ENCODE data around the gene MTREX.

DNA sequence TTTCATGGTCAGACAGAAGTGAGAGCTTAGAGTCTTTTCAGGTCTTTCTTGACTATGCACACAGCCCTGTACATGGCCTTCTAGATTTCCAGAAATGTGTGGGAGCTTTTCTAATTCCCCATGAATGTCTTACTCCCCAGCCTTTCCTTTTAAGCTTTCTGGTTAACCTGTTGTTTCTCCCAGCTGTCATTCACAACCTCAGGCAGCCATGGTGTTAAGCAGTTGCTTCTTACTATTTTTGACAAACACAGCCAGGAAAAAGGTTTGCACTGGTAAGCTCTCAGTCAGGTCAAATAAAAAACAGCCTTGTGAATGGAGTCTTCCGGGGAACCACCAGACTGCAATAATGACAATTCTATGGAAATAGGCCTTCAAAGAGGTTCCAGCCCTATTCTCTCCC lies 84.9 kb downstream of the MTREX start:
- TF ChIP-seq POLR2A (IDR thresholded peaks at IDR 0.05), result no peak
- TF ChIP-seq, protein P1, sequence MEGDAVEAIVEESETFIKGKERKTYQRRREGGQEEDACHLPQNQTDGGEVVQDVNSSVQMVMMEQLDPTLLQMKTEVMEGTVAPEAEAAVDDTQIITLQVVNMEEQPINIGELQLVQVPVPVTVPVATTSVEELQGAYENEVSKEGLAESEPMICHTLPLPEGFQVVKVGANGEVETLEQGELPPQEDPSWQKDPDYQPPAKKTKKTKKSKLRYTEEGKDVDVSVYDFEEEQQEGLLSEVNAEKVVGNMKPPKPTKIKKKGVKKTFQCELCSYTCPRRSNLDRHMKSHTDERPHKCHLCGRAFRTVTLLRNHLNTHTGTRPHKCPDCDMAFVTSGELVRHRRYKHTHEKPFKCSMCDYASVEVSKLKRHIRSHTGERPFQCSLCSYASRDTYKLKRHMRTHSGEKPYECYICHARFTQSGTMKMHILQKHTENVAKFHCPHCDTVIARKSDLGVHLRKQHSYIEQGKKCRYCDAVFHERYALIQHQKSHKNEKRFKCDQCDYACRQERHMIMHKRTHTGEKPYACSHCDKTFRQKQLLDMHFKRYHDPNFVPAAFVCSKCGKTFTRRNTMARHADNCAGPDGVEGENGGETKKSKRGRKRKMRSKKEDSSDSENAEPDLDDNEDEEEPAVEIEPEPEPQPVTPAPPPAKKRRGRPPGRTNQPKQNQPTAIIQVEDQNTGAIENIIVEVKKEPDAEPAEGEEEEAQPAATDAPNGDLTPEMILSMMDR (IDR thresholded peaks at IDR 0.05), result no peak
